ENCODE measurements around the gene CNOT4.

CNOT4 gene

DNA sequence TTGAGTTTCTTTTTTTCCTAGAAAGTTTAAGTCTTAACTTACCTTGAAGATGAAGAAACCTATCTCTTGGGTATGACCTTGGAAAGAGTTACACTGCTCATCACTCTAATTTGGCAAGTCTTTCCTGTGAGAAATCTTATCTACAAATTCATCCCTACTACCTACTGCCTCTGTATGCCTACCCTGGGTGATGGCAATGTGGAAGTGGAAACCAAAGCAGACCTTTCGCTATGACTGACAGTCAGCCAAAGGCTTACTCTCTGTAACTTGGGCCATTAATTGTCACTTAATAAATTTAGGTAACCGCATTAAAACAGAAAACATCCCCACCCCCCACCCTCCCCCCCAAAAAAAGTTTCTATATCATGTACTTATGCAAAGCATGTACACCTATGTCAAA lies 103.9 kb downstream of the CNOT4 start:
- TF ChIP-seq, protein P1, sequence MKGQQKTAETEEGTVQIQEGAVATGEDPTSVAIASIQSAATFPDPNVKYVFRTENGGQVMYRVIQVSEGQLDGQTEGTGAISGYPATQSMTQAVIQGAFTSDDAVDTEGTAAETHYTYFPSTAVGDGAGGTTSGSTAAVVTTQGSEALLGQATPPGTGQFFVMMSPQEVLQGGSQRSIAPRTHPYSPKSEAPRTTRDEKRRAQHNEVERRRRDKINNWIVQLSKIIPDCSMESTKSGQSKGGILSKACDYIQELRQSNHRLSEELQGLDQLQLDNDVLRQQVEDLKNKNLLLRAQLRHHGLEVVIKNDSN (IDR thresholded peaks at IDR 0.05): no peak
- no peak for TF ChIP-seq CREB1 (IDR thresholded peaks at IDR 0.05; ENCODE audit: low read depth)
- TF ChIP-seq TEAD4 (IDR thresholded peaks at IDR 0.05): no peak
- no peak for TF ChIP-seq EGR1 (IDR thresholded peaks at IDR 0.05)
- TF ChIP-seq REST (IDR thresholded peaks at IDR 0.05; ENCODE audit: low read depth): no peak
- TF ChIP-seq TAF1 (IDR thresholded peaks at IDR 0.05; ENCODE audit: low read depth): no peak
- no peak for TF ChIP-seq CEBPB (IDR thresholded peaks at IDR 0.05)
- TF ChIP-seq FOXM1 (IDR thresholded peaks at IDR 0.05; ENCODE audit: borderline replicate concordance, low read depth): no peak
- no peak for TF ChIP-seq NFIC (IDR thresholded peaks at IDR 0.05)
- TF ChIP-seq EP300 (IDR thresholded peaks at IDR 0.05; ENCODE audit: borderline replicate concordance): no peak
- no peak for TF ChIP-seq RAD21 (IDR thresholded peaks at IDR 0.05; ENCODE audit: low read depth)
- no peak for TF ChIP-seq YY1 (IDR thresholded peaks at IDR 0.05; ENCODE audit: low read depth)

DNA sequence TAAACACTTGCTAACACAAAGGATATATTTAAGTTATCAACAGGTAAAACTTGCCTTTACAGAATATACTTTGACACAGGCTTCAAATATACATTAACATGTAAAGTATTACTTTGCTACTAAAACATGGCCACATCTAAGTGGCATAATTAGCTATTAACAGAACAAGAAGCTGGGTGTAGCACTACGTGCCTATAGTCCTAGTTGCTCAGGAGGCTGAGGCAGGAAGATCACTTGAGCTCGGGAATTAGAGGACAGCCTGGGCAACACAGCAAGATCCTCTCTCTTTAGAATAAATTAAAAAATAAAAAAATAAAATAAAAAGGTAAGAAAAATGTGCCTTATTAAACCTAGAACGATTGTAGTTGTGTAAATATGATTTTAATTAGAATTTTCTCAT lies 106.6 kb downstream of the CNOT4 start:
- TF ChIP-seq FOXM1 (IDR thresholded peaks at IDR 0.05; ENCODE audit: borderline replicate concordance, low read depth) (no peak), REST (IDR thresholded peaks at IDR 0.05; ENCODE audit: low read depth) (no peak), CEBPB (IDR thresholded peaks at IDR 0.05) (no peak), NFIC (IDR thresholded peaks at IDR 0.05) (no peak), EGR1 (IDR thresholded peaks at IDR 0.05) (no peak), MAX (IDR thresholded peaks at IDR 0.05) (no peak), ZBTB7A (IDR thresholded peaks at IDR 0.05; ENCODE audit: low read depth) (no peak)

DNA sequence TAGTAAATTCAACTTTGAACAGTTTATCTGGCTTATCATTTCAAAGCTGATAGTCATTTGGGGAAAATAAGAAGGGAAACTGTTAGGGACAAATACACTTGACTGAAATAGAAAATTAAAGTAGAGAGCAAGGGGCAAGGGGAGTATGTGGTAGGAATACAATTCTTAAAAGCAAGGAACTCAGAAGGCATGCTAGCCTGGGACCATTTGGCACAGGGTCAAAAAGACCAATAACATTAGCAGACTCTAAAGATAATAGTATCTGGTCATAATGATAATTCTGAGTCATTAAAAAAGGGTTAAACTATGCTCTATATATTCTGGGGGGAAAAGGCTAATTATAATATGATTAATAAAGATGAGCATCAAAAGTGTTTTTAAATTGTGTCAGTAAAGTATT lies 112.2 kb downstream of the CNOT4 start:
- TF ChIP-seq REST (IDR thresholded peaks at IDR 0.05; ENCODE audit: low read depth) (no peak), CREB1 (IDR thresholded peaks at IDR 0.05; ENCODE audit: low read depth) (no peak), EGR1 (IDR thresholded peaks at IDR 0.05) (no peak), FOXM1 (IDR thresholded peaks at IDR 0.05; ENCODE audit: borderline replicate concordance, low read depth) (no peak), CEBPB (IDR thresholded peaks at IDR 0.05) (no peak), ZBTB7A (IDR thresholded peaks at IDR 0.05; ENCODE audit: low read depth) (no peak), YY1 (IDR thresholded peaks at IDR 0.05; ENCODE audit: low read depth) (no peak)

DNA sequence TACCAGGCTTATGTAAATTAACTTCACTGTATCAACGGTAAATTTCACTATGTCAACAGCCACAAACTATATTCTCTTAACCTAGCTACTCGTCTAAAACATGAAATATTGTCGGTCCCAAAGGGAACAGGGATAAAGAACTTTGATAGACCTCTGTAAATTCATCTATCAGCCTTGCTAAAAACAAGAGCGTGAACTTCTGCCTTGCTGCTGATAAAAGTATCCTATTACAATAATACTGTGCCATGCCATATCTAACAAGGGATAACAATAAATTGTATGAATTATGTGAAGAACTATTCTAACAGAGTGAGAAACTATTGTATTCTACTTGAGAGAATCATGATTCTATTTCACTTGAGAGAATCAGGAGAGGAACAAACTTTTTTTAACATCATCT lies 117.2 kb downstream of the CNOT4 start:
- TF ChIP-seq RAD21 (IDR thresholded peaks at IDR 0.05; ENCODE audit: low read depth) (no peak), MAX (IDR thresholded peaks at IDR 0.05) (no peak), TEAD4 (IDR thresholded peaks at IDR 0.05) (no peak), ZBTB7A (IDR thresholded peaks at IDR 0.05; ENCODE audit: low read depth) (no peak)

DNA sequence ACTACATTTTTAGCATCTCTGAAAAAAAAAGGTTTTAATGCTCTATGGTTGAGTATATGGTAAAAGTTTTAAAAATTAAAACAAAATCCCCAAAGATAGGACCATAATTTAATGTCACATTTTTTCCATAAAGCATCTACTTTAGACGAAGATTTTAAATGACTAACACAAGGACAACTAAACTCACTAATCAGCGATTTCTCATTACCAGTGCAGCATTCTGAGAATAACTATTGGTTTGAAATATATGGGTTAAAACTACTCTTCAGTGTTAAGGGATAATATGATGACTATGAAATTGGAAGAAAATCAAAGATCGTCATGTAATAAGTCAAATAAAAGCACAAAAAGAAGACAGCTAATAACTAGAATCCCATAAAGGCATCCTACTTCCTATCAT lies 118.4 kb downstream of the CNOT4 start:
- no peak for TF ChIP-seq RAD21 (IDR thresholded peaks at IDR 0.05; ENCODE audit: low read depth)

- TF ChIP-seq NFIC (IDR thresholded peaks at IDR 0.05): no peak
- no peak for TF ChIP-seq TCF12 (IDR thresholded peaks at IDR 0.05; ENCODE audit: low read depth)
- no peak for TF ChIP-seq CEBPB (IDR thresholded peaks at IDR 0.05)
- TF ChIP-seq, protein P1 (IDR thresholded peaks at IDR 0.05): no peak
- no peak for TF ChIP-seq REST (IDR thresholded peaks at IDR 0.05; ENCODE audit: low read depth)
- TF ChIP-seq YY1 (IDR thresholded peaks at IDR 0.05; ENCODE audit: low read depth): no peak
- no peak for TF ChIP-seq EP300 (IDR thresholded peaks at IDR 0.05; ENCODE audit: borderline replicate concordance)
- no peak for TF ChIP-seq EGR1 (IDR thresholded peaks at IDR 0.05)
- no peak for TF ChIP-seq TEAD4 (IDR thresholded peaks at IDR 0.05)
- no peak for TF ChIP-seq RAD21 (IDR thresholded peaks at IDR 0.05; ENCODE audit: low read depth)
- TF ChIP-seq MAX (IDR thresholded peaks at IDR 0.05): no peak
- no peak for TF ChIP-seq CREB1 (IDR thresholded peaks at IDR 0.05; ENCODE audit: low read depth)
These were observed 119.1 kb downstream of the CNOT4 start for GRCh38 chr7:135390829-135391228.
